Activated CD8-positive, alpha-beta T cell treated with anti-CD3 and anti-CD28 coated beads for 36 hours (primary cell): Measurements from ENCODE around the gene DCAF12. TPM values are rescaled to one million over a fixed set of nuclear protein-coding genes. Genes with fewer than 3 reads are reported as not detected.

Source experiments
- ATAC-seq: fragments of 200-7000 bp; cut with Tn5 transposase; one replicate; pipeline ENCODE4 v1.10.0; 2021; ENCODE audit warnings: mild to moderate bottlenecking, moderate library complexity
- CTCF ChIA-PET: fragments of 350-600 bp; sonication (Branson Sonifier 250); formaldehyde crosslinking; loops from one replicate; lab custom pipeline; 2021; ENCODE audit warnings: antibody characterized with exemption; lab: Charles Lee
- POLR2A ChIA-PET: fragments of 350-600 bp; sonication (Branson Sonifier 250); formaldehyde crosslinking; loops from one replicate; lab custom pipeline; 2021; ENCODE audit warnings: antibody characterized with exemption; lab: Charles Lee
- DNase-seq: peaks from one replicate; pipeline ENCODE4 v3.0.0-alpha.2; 2020
- H3K27ac Mint-ChIP-seq: one replicate; pipeline ENCODE4 v1.8.0; 2021; ENCODE audit warnings: mild to moderate bottlenecking, mixed read lengths
- H3K27me3 Mint-ChIP-seq: one replicate; pipeline ENCODE4 v1.8.0; 2021; ENCODE audit warnings: mixed read lengths
- H3K36me3 Mint-ChIP-seq: one replicate; pipeline ENCODE4 v1.8.0; 2021; ENCODE audit warnings: low read depth, mixed read lengths
- H3K4me1 Mint-ChIP-seq: one replicate; pipeline ENCODE4 v1.8.0; 2021; ENCODE audit warnings: low read depth, mixed read lengths
- H3K4me3 Mint-ChIP-seq: one replicate; pipeline ENCODE4 v1.8.0; 2021; ENCODE audit warnings: mild to moderate bottlenecking, moderate library complexity, mixed read lengths
- H3K9me3 Mint-ChIP-seq: one replicate; pipeline ENCODE4 v1.8.0; 2021; ENCODE audit warnings: mixed read lengths
- intact Hi-C: fragments of 100-400 bp; cut with micrococcal nuclease; formaldehyde crosslinking; loops from one replicate; pipeline ENCODE4 v1.10.0; 2022
- total RNA-seq, 2 experiments: library from RNA; stranded (reverse); gene quantifications; one replicate each; pipeline ENCODE4 v1.2.3, GENCODE V29; 2021
- TF ChIP-seq, protein P1 (sequence below): fragments of 200-600 bp; IDR thresholded peaks from one replicate; pipeline ENCODE4 v1.8.0; 2022; ENCODE audit warnings: antibody characterized with exemption, mild to moderate bottlenecking

DCAF12 gene
- total RNA-seq, 2 experiments from 2014 or later: 30.5 to 34.7 TPM

GRCh38 chr9:34037626-34038025 lies 88.9 kb downstream of the DCAF12 start:
- no peaks in the 10 kb centered on the region for H3K9me3 Mint-ChIP-seq
- no peak overlapping the region for H3K27ac Mint-ChIP-seq
- no peak overlapping the region for H3K4me3 Mint-ChIP-seq
- ATAC-seq: no peak
- H3K4me1 Mint-ChIP-seq: peaks cover 21% of the 10 kb centered on the region
- DNase-seq: no peak
- H3K27me3 Mint-ChIP-seq: no peaks in the 10 kb centered on the region
- H3K36me3 Mint-ChIP-seq: peaks cover 17% of the 10 kb centered on the region
- CTCF ChIA-PET: no interaction called here
- POLR2A ChIA-PET: no interaction called here
- intact Hi-C loops: no loop called here
- TF ChIP-seq, protein P1, sequence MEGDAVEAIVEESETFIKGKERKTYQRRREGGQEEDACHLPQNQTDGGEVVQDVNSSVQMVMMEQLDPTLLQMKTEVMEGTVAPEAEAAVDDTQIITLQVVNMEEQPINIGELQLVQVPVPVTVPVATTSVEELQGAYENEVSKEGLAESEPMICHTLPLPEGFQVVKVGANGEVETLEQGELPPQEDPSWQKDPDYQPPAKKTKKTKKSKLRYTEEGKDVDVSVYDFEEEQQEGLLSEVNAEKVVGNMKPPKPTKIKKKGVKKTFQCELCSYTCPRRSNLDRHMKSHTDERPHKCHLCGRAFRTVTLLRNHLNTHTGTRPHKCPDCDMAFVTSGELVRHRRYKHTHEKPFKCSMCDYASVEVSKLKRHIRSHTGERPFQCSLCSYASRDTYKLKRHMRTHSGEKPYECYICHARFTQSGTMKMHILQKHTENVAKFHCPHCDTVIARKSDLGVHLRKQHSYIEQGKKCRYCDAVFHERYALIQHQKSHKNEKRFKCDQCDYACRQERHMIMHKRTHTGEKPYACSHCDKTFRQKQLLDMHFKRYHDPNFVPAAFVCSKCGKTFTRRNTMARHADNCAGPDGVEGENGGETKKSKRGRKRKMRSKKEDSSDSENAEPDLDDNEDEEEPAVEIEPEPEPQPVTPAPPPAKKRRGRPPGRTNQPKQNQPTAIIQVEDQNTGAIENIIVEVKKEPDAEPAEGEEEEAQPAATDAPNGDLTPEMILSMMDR: no peak

- POLR2A ChIA-PET: no interaction called here
- Mint-ChIP-seq H3K4me3 (no peak overlapping the region), H3K27me3 (no peaks in the 10 kb centered on the region), H3K4me1 (peaks cover 19% of the 10 kb centered on the region), H3K9me3 (no peaks in the 10 kb centered on the region), H3K27ac (no peak overlapping the region), H3K36me3 (peaks cover 23% of the 10 kb centered on the region)
- TF ChIP-seq, protein P1: no peak
- intact Hi-C loops: no loop called here
- CTCF ChIA-PET: no interaction called here
- ATAC-seq: no peak
- no peak for DNase-seq
Observed at GRCh38 chr9:34036625-34037024, 89.9 kb downstream of the DCAF12 start.

Other genes starting within 250 kb of the DCAF12 start
- gene UBAP2, start 77.8 kb downstream of the DCAF12 start, total RNA-seq: 10 to 100 TPM; 43.4 to 45.6 TPM
- gene UBAP1, start 52.3 kb upstream of the DCAF12 start, total RNA-seq: 10 to 100 TPM; 28.2 to 29.8 TPM
- 1 to 10 TPM; 5.8 to 5.9 TPM for gene KIF24, start 202.6 kb upstream of the DCAF12 start, total RNA-seq
- 10 to 100 TPM; 35.3 to 38.4 TPM for gene NUDT2, start 202.9 kb upstream of the DCAF12 start, total RNA-seq